Measurements from ENCODE around the gene PLA2G12A. TPM values are rescaled to one million over a fixed set of nuclear protein-coding genes. Genes with fewer than 3 reads are reported as not detected.

The PLA2G12A gene
- total RNA-seq, 1 experiment from 2014 or later, result 36.3 TPM

- no peak overlapping the region for H3K27ac ChIP-seq
- CTCF ChIA-PET, result no interaction called here
- no peaks in the 10 kb centered on the region for H3F3A ChIP-seq (ENCODE audit: insufficient read depth, low read depth)
- intact Hi-C loops (cut with micrococcal nuclease; ENCODE audit: unreplicated experiment), result no loop called here
- no TSS peak for BruUV-seq (replicated peaks)
- POLR2A ChIA-PET (ENCODE audit: unreplicated experiment), result no interaction called here
- no peak overlapping the region for H3K4me3 ChIP-seq
- no peaks in the 10 kb centered on the region for H3K9me3 ChIP-seq (ENCODE audit: insufficient read depth, low read depth)
- H4K20me1 ChIP-seq (ENCODE audit: insufficient read depth), result no peaks in the 10 kb centered on the region
- H3K36me3 ChIP-seq (ENCODE audit: low read depth), result no peaks in the 10 kb centered on the region
- H3K4me1 ChIP-seq (replicated peaks; ENCODE audit: insufficient read depth), result no peaks in the 10 kb centered on the region
- H3K27me3 ChIP-seq (ENCODE audit: insufficient read depth, low read depth), result no peaks in the 10 kb centered on the region
- H3K4me2 ChIP-seq, result no peak overlapping the region
- no peaks in the 10 kb centered on the region for H3K79me2 ChIP-seq (ENCODE audit: low read depth)
- no peak overlapping the region for H2AFZ ChIP-seq
- DNase-seq, result no peak
- no peaks in the 10 kb centered on the region for H3K9me2 ChIP-seq (ENCODE audit: insufficient read depth)
- TF ChIP-seq EZH2 (IDR thresholded peaks at IDR 0.05; ENCODE audit: low read depth) (no peak), CTCF (conservative IDR thresholded peaks at IDR 0.05) (no peak)
These were observed 16.0 kb upstream of the PLA2G12A start for GRCh38 chr4:109745830-109746229.

GRCh38 chr4:109739547-109739946 is 9.7 kb upstream of the PLA2G12A start:
- Histone ChIP-seq H4K20me1 (ENCODE audit: insufficient read depth) (no peaks in the 10 kb centered on the region), H3K4me2 (no peak overlapping the region), H3K4me3 (no peak overlapping the region), H3K27me3 (ENCODE audit: insufficient read depth, low read depth) (no peaks in the 10 kb centered on the region), H3K27ac (no peak overlapping the region), H3K36me3 (ENCODE audit: low read depth) (no peaks in the 10 kb centered on the region), H2AFZ (no peak overlapping the region), H3K9me2 (ENCODE audit: insufficient read depth) (no peaks in the 10 kb centered on the region), H3K9me3 (ENCODE audit: insufficient read depth, low read depth) (no peaks in the 10 kb centered on the region), H3K4me1 (replicated peaks; ENCODE audit: insufficient read depth) (no peaks in the 10 kb centered on the region), H3K79me2 (ENCODE audit: low read depth) (no peaks in the 10 kb centered on the region), H3F3A (ENCODE audit: insufficient read depth, low read depth) (no peaks in the 10 kb centered on the region)
- TF ChIP-seq EZH2 (IDR thresholded peaks at IDR 0.05; ENCODE audit: low read depth) (no peak), CTCF (conservative IDR thresholded peaks at IDR 0.05) (no peak)
- DNase-seq, result no peak
- intact Hi-C loops (cut with micrococcal nuclease; ENCODE audit: unreplicated experiment), result no loop called here
- POLR2A ChIA-PET (ENCODE audit: unreplicated experiment), result no interaction called here
- BruUV-seq (replicated peaks), result no TSS peak
- CTCF ChIA-PET, result no interaction called here

- no peak for DNase-seq
- Histone ChIP-seq H3K27ac (no peak overlapping the region), H3K79me2 (ENCODE audit: low read depth) (no peaks in the 10 kb centered on the region), H3K4me1 (replicated peaks; ENCODE audit: insufficient read depth) (no peaks in the 10 kb centered on the region), H3K9me3 (ENCODE audit: insufficient read depth, low read depth) (no peaks in the 10 kb centered on the region), H3F3A (ENCODE audit: insufficient read depth, low read depth) (no peaks in the 10 kb centered on the region), H2AFZ (no peak overlapping the region), H3K9me2 (ENCODE audit: insufficient read depth) (no peaks in the 10 kb centered on the region), H3K4me3 (no peak overlapping the region), H3K4me2 (no peak overlapping the region), H3K36me3 (ENCODE audit: low read depth) (no peaks in the 10 kb centered on the region), H4K20me1 (ENCODE audit: insufficient read depth) (no peaks in the 10 kb centered on the region), H3K27me3 (ENCODE audit: insufficient read depth, low read depth) (no peaks in the 10 kb centered on the region)
- ChIA-PET POLR2A (ENCODE audit: unreplicated experiment) (no interaction called here), CTCF (no interaction called here)
- no peak for TF ChIP-seq EZH2 (IDR thresholded peaks at IDR 0.05; ENCODE audit: low read depth)
- TF ChIP-seq CTCF (conservative IDR thresholded peaks at IDR 0.05), result no peak
- no TSS peak for BruUV-seq (replicated peaks)
- intact Hi-C loops (cut with micrococcal nuclease; ENCODE audit: unreplicated experiment), result no loop called here
These were observed 8.4 kb upstream of the PLA2G12A start for GRCh38 chr4:109738104-109738872.
